Calu3 (cell line): ENCODE measurements around the gene VIPR2. TPM values are rescaled to one million over a fixed set of nuclear protein-coding genes. Genes with fewer than 3 reads are reported as not detected.
"Not testable (repeated sequence)": the region's sequence is repeated elsewhere in the genome, so short reads cannot be mapped to it uniquely, and the experiment has no call there.

Source experiments
- BruUV-seq: library from RNA; stranded (reverse); fragments of 400-500 nt; replicated peaks from 2 replicates; lab custom pipeline; 2021; lab: Mats Ljungman, UMichigan
- CTCF ChIA-PET: fragments of 300-600 bp; sonication (Branson Sonifier 250); formaldehyde crosslinking; loops from one replicate; lab custom pipeline; 2022; ENCODE audit warnings: antibody characterized with exemption; lab: Charles Lee
- DNase-seq: peaks from one replicate; pipeline ENCODE4 v3.0.0; 2022
- H3K27ac Mint-ChIP-seq: one replicate; pipeline ENCODE4 v1.8.0; 2022; ENCODE audit warnings: mixed read lengths; ENCODE audit not compliant: unreplicated experiment
- H3K27me3 Mint-ChIP-seq: one replicate; pipeline ENCODE4 v1.8.0; 2022; ENCODE audit warnings: mixed read lengths; ENCODE audit not compliant: unreplicated experiment
- H3K36me3 Mint-ChIP-seq: one replicate; pipeline ENCODE4 v1.8.0; 2022; ENCODE audit warnings: mild to moderate bottlenecking, moderate library complexity, mixed read lengths; ENCODE audit not compliant: insufficient read depth, unreplicated experiment
- H3K4me1 Mint-ChIP-seq: one replicate; pipeline ENCODE4 v1.8.0; 2022; ENCODE audit warnings: mild to moderate bottlenecking, low read depth, mixed read lengths; ENCODE audit not compliant: unreplicated experiment
- H3K4me3 Mint-ChIP-seq: one replicate; pipeline ENCODE4 v1.8.0; 2022; ENCODE audit warnings: mild to moderate bottlenecking, low read depth, moderate library complexity, mixed read lengths; ENCODE audit not compliant: unreplicated experiment
- H3K9me3 Mint-ChIP-seq: one replicate; pipeline ENCODE4 v1.8.0; 2022; ENCODE audit warnings: low read depth, mixed read lengths; ENCODE audit not compliant: unreplicated experiment
- intact Hi-C: fragments of 100-400 bp; cut with micrococcal nuclease; formaldehyde crosslinking; loops from one replicate; pipeline ENCODE4 v1.10.0; 2022; ENCODE audit not compliant: unreplicated experiment
- total RNA-seq: library from RNA; stranded (reverse); gene quantifications from 2 replicates; pipeline ENCODE4 v1.2.3, GENCODE V29; 2022
- TF ChIP-seq, protein P1 (sequence below): fragments of 200-600 bp; IDR thresholded peaks from one replicate; pipeline ENCODE4 v1.8.0; 2022; ENCODE audit warnings: antibody characterized with exemption; ENCODE audit not compliant: unreplicated experiment

VIPR2 gene
- total RNA-seq, 1 experiment from 2014 or later, result not detected

DNA sequence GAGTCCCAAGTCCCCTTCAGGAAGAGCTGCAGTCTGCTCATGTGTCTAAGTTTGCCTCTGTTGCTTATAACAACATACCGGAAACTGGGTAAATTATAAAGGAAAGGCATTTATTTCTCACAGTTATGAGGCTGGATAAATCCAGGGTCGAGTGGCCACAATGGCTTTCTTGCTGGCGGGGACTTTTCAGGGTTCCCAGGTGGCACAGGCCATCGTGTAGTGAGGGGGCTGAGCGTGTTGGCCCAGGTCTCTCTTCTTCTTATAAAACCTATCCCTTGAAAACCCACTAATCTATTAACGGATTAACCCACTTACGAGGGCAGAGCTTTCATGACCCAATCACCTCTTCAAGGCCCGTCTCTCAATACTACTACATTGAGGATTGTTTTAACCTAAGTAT is 8.7 kb downstream of the VIPR2 start:
- Mint-ChIP-seq H3K4me3 (no peak overlapping the region), H3K36me3 (no peaks in the 10 kb centered on the region), H3K27me3 (peaks cover 15% of the 10 kb centered on the region), H3K27ac (no peak overlapping the region), H3K9me3 (peaks cover 3% of the 10 kb centered on the region), H3K4me1 (no peaks in the 10 kb centered on the region)
- intact Hi-C loops, result no loop called here
- no TSS peak for BruUV-seq
- no peak for DNase-seq
- TF ChIP-seq, protein P1, sequence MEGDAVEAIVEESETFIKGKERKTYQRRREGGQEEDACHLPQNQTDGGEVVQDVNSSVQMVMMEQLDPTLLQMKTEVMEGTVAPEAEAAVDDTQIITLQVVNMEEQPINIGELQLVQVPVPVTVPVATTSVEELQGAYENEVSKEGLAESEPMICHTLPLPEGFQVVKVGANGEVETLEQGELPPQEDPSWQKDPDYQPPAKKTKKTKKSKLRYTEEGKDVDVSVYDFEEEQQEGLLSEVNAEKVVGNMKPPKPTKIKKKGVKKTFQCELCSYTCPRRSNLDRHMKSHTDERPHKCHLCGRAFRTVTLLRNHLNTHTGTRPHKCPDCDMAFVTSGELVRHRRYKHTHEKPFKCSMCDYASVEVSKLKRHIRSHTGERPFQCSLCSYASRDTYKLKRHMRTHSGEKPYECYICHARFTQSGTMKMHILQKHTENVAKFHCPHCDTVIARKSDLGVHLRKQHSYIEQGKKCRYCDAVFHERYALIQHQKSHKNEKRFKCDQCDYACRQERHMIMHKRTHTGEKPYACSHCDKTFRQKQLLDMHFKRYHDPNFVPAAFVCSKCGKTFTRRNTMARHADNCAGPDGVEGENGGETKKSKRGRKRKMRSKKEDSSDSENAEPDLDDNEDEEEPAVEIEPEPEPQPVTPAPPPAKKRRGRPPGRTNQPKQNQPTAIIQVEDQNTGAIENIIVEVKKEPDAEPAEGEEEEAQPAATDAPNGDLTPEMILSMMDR, result no peak
- CTCF ChIA-PET, result no interaction called here

DNA sequence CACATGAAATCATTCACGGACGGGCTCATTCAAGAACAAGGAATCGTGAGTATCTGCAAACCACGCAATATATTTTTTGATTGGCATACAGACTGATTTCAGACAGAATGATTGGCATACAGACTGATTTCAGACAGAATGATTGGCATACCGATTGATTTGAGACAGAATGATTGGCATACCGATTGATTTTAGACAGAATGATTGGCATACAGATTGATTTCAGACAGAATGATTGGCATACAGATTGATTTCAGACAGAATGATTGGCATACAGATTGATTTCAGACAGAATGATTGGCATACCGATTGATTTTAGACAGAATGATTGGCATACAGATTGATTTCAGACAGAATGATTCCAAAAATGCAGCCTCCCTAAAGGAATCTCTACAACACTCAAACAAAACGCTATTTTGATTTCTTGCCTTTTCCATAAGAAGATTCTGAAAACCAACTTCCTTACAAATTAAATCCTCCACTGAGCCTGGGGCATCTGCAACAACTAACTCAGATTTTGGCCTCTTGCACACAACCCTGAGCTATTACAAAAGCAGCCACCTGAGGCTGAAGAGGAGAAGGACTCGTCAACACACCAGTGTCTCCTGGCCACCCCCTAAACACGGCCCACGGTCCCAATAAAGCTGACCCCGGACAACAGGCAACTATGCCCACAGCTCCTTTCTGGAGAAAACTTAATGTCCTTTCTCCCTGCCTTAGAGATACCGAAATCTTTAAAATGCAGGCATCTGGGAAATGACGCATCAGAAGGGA is 11.8 kb downstream of the VIPR2 start:
- H3K27ac Mint-ChIP-seq, DNase-seq, H3K9me3 Mint-ChIP-seq, H3K27me3 Mint-ChIP-seq, H3K4me1 Mint-ChIP-seq, H3K36me3 Mint-ChIP-seq, CTCF ChIA-PET, intact Hi-C loops, H3K4me3 Mint-ChIP-seq, BruUV-seq: not testable (repeated sequence)

DNA sequence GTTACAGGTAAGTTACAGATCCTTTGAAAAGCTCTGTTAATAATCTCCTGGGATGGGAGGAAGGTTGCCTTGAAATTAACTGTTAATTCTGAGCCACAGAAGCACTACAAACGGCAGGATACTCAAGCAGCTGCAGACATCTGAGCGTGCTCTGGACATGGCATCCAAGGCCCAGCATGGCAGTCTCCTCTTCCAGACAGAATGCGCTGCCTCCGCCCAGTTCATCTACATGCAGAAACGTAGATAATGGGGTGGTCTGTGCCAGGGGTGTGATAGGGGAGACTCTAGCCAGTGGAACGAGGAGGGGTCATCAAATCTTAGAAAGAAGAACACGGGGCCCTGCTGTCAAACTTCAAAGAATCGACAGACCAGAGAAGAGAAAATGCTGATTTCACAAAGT is 13.8 kb downstream of the VIPR2 start:
- BruUV-seq, result no TSS peak
- Mint-ChIP-seq H3K4me1 (no peaks in the 10 kb centered on the region), H3K9me3 (peaks cover 3% of the 10 kb centered on the region), H3K36me3 (no peaks in the 10 kb centered on the region), H3K27ac (no peak overlapping the region), H3K27me3 (peaks cover 10% of the 10 kb centered on the region), H3K4me3 (no peak overlapping the region)
- TF ChIP-seq, protein P1, result no peak
- CTCF ChIA-PET, result no interaction called here
- DNase-seq, result no peak
- intact Hi-C loops, result no loop called here

DNA sequence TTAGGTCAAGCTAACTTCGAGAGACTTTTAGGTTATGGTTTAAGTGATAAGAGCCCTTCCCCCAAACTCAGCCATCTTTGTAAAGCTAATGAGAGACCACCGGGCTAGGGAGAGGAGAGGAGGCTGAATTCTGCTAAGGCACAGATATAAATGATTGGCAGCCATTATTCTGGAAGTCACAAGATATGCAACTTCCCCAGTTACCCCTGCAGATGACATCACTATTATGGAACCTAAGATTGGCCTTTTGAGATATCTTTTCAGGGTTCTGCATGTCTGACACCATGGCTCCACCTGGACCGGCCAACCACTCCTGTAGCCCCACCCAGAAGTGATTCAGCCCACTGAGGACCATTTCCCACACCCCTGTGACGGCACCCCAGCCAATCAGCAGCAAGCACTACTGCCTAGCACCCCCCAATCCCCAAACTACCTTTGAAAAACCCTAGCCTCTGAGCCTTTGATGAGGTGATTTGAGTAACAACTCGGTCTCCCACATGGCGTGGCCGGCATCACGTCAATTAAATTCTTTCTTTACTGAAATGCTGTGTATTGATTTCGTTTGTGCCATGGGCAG is 14.4 kb downstream of the VIPR2 start:
- H3K27me3 Mint-ChIP-seq, result peaks cover 14% of the 10 kb centered on the region
- intact Hi-C loops, result no loop called here
- no peaks in the 10 kb centered on the region for H3K36me3 Mint-ChIP-seq
- no TSS peak for BruUV-seq
- DNase-seq, result no peak
- no peaks in the 10 kb centered on the region for H3K4me1 Mint-ChIP-seq
- TF ChIP-seq, protein P1, result no peak
- H3K9me3 Mint-ChIP-seq, result peaks cover 3% of the 10 kb centered on the region
- H3K4me3 Mint-ChIP-seq, result no peak overlapping the region
- CTCF ChIA-PET, result no interaction called here
- H3K27ac Mint-ChIP-seq, result no peak overlapping the region

DNA sequence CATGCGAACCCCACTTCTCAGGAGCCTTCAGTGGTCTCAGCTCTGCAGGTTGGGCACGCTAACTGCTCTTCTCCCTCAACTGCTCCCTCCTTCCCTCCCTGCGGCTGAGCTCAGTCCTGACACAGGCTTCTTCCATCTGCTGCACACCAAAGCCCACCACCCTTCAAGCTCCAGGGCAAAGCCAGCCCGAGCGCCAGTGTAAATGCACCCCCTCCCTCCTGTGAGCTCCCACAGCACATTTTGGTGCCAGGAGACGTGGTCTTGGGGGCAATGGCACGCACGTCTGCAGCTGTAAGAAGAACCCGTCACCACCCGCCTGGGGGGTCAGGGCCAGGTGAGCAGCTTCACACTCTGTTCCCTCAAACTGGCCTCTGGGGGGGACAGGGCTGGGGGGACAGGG is 15.9 kb downstream of the VIPR2 start:
- peaks cover 14% of the 10 kb centered on the region for H3K27me3 Mint-ChIP-seq
- TF ChIP-seq, protein P1, result no peak
- CTCF ChIA-PET, result no interaction called here
- no peak overlapping the region for H3K27ac Mint-ChIP-seq
- no peaks in the 10 kb centered on the region for H3K4me1 Mint-ChIP-seq
- intact Hi-C loops, result no loop called here
- no peak for DNase-seq
- no peaks in the 10 kb centered on the region for H3K36me3 Mint-ChIP-seq
- H3K9me3 Mint-ChIP-seq, result peaks cover 3% of the 10 kb centered on the region
- H3K4me3 Mint-ChIP-seq, result no peak overlapping the region
- BruUV-seq, result no TSS peak
